ENCODE results near the gene POLL. TPM values are rescaled to one million over a fixed set of nuclear protein-coding genes. Genes with fewer than 3 reads are reported as not detected.

POLL gene
- total RNA-seq, 6 donors from 2014 or later, result 20.4 to 47.1 (median 31.5) TPM

DNA sequence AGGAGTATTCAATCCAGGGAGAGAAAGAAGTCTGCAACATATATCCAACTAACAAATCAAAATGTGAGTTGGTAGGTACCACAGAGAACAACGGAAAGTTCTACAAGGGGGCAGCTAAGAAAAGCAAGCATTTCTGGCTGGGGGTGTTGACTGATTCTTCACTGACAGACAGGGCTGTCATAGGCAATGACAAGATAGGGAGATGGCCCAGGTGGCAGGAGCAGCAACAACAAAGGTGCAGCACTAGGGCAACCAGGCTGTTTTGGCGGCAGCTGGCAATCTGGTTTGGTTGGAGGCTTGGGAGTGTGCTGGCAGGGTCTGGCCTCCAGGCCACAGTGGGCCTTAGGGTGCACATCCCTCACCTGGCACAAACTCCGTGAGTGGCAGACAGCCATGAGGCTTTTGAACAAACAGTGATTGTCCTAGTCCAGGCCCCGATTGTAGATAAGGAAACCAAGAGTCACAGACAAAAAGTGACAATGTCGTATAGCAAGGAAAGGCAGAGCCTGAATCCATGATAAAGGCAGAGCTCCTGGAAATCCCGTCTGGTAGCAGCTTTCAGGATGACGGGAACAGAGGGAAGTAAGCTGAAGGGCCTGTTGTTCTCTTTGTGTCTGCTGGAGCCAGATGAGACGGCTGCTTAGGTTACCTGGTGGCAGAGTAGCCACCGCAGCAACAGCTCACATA, 28.5 kb upstream of the POLL start:
- ATAC-seq (ENCODE audit: low FRiP score in 2 of 2) (no peak), DNase-seq (no peak)
- Histone ChIP-seq H3K36me3 (peaks cover 7 to 51% (median 39%) of the 10 kb centered on the region in 4 donors), H3K27ac (no peak overlapping the region), H3K4me1 (no peaks in the 10 kb centered on the region), H3K4me3 (no peak overlapping the region), H3K9me3 (no peaks in the 10 kb centered on the region), H3K27me3 (no peaks in the 10 kb centered on the region)
- 89 to 91% methylated on average over 9 of the region's 9 CpGs for WGBS, 2 donors
- no peak for TF ChIP-seq POLR2AphosphoS5 (IDR thresholded peaks at IDR 0.05)
- TF ChIP-seq CTCF (IDR thresholded peaks at IDR 0.05), result no peak
- TF ChIP-seq EP300 (IDR thresholded peaks at IDR 0.05), result no peak
- TF ChIP-seq POLR2A (IDR thresholded peaks at IDR 0.05), result no peak

DNA sequence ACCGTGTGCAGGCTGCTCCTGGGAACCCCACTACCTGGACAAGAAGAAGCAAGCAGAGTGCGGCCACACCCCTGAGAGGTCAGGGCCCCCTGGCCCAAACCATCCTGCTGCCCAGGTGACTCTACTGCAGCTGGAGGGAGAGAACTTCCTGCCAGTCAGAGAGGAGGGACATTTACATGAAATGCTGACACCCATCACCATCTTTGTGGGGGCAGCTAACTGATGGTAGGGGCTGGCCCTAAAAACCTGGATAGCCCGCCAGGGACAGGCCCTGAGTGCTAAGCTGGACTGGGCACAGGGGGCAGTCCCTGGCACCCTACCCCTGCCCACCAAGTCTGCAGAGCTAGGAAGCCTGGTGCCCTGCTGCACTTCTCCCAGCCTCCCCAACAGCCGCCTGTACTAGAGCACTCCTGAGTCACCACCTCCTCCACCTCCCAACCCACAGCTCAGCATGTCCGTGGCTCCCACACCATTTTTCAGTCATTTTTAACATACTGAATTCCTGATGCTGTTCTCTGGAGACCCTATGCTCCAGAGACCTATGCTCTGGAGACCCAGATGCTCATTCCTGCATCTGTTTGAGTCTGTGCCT, 27.6 kb upstream of the POLL start:
- Histone ChIP-seq H3K4me1 (no peaks in the 10 kb centered on the region), H3K27ac (no peak overlapping the region), H3K27me3 (no peaks in the 10 kb centered on the region), H3K9me3 (no peaks in the 10 kb centered on the region), H3K36me3 (peaks cover 0 to 52% (median 42%) of the 10 kb centered on the region in 4 donors), H3K4me3 (no peak overlapping the region)
- 94% methylated on average over 5 of the region's 5 CpGs for WGBS, 2 donors
- DNase-seq (no peak), ATAC-seq (ENCODE audit: low FRiP score in 2 of 2) (no peak)
- no peak for TF ChIP-seq POLR2AphosphoS5 (IDR thresholded peaks at IDR 0.05)
- no peak for TF ChIP-seq CTCF (IDR thresholded peaks at IDR 0.05)
- no peak for TF ChIP-seq POLR2A (IDR thresholded peaks at IDR 0.05)
- no peak for TF ChIP-seq EP300 (IDR thresholded peaks at IDR 0.05)

DNA sequence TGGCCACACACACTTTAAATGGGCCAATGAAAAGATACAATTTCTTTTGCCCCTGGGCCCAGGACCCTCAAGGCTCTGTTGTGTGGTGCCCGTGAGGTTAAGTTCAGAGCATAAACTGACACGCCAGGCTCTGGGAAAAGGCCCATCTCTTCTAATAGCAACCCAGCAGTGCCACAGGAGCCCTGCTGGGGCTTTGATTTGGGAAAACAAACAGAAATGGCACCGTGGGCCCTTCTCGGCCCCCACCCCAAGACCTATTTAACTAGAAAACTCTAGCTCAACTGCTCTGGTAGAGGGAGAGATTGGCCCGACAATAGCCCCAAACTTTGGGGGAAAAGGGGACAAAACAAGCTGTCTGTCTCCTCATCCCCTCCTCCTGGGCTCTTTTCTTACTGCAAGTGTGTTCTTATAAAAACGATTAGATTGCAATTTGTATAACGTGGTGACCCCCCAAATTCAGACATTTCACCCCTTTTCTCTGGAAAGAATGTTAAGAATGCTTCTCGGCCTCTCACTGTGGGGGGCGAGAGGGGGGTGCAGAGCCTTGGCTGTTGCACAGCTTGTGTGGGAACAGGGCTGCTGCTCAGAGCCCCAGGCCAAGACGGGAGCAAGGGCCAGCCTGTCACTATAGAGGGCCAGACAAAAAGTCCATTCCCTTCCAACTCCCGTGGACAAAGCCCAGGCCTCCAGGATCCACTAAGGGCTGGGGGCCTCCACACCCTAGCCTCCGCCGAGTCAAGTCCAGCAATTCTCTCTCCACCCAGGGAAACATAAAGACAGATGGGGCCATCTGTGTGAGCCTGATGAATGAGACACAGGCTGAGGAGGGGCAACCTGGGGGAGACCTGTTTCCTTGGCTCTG, 26.8 kb upstream of the POLL start:
- H3K4me1 ChIP-seq, result no peaks in the 10 kb centered on the region
- H3K27me3 ChIP-seq, result no peaks in the 10 kb centered on the region
- ATAC-seq (ENCODE audit: low FRiP score in 2 of 2) (no peak), DNase-seq (no peak)
- H3K36me3 ChIP-seq, result peaks cover 0 to 55% (median 46%) of the 10 kb centered on the region in 4 donors
- no peaks in the 10 kb centered on the region for H3K9me3 ChIP-seq
- TF ChIP-seq POLR2AphosphoS5 (IDR thresholded peaks at IDR 0.05) (no peak), POLR2A (IDR thresholded peaks at IDR 0.05) (no peak), CTCF (IDR thresholded peaks at IDR 0.05) (no peak), EP300 (IDR thresholded peaks at IDR 0.05) (no peak)
- WGBS, 2 donors, result 87 to 88% methylated on average over 10 to 13 of the region's 13 CpGs
- no peak overlapping the region for H3K27ac ChIP-seq
- H3K4me3 ChIP-seq, result no peak overlapping the region

- no peak for ATAC-seq (ENCODE audit: low FRiP score in 2 of 2)
- Histone ChIP-seq H3K4me3 (no peak overlapping the region), H3K27ac (no peak overlapping the region), H3K9me3 (no peaks in the 10 kb centered on the region), H3K27me3 (no peaks in the 10 kb centered on the region), H3K4me1 (no peaks in the 10 kb centered on the region), H3K36me3 (peaks cover 5 to 57% (median 53%) of the 10 kb centered on the region in 4 donors)
- TF ChIP-seq EP300 (IDR thresholded peaks at IDR 0.05) (no peak), POLR2A (IDR thresholded peaks at IDR 0.05) (no peak), CTCF (IDR thresholded peaks at IDR 0.05) (no peak), POLR2AphosphoS5 (IDR thresholded peaks at IDR 0.05) (no peak)
- WGBS, 2 donors, result 92 to 98% methylated on average over 3 of the region's 3 CpGs
- DNase-seq, result no peak
Measured at GRCh38 chr10:101613646-101614045, 25.6 kb upstream of the POLL start.
